ENCODE results near the gene SLC49A3.
"Not testable (repeated sequence)": the region's sequence is repeated elsewhere in the genome, so short reads cannot be mapped to it uniquely, and the experiment has no call there.

The SLC49A3 gene

DNA sequence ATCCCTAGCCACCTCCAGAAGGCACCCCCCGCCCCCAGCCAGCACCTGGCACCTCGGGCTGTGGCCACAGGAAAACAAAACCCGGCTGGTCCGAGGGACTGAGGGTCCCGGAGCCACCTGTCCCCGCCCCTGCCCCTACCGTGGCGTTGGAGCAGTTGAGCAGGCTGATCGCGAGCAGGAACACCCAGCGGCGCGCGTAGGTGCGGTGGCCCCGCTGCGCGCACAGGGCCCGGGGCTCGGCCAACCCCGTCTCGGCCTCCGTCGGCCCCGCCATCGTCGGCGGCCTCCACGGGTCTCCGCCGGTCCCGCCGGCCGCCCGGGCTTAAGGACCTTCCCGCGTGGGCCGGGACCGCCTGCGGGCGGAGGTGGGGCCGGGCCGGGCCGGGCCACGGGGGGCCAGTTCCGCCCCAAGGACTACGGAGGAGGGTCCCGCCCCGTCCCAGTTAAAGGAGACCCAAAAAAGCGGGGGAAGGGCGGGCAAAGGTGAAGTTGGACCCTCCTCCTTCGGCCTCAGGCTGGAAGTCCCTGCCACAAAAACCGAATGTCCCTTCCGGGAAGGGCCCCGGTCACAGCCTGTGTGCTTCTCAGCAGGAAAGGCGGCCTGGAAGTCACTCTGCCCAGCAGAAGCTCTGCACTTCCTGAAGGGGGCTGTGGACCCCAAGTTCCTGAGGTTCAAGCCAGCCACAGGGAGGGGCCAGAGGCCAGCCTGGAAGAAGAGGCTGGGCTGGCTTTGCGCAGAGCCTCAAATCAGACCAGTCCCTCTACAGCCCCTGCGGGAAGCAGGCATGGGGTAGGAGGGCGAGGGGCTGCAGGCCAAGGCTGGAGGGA, at the start of gene SLC49A3:
SLC49A3 (minus strand) TSS at position 298 of the 828 bp plus-strand sequence; CDS start at position 274, 24 bp downstream.
- no peak for FAIRE-seq
- no peak for DNase-seq (ENCODE audit: low spot score)

GRCh38 chr4:736561-736960, 47.6 kb upstream of the SLC49A3 start:
- not testable (repeated sequence) for FAIRE-seq; DNase-seq (ENCODE audit: low spot score)

DNA sequence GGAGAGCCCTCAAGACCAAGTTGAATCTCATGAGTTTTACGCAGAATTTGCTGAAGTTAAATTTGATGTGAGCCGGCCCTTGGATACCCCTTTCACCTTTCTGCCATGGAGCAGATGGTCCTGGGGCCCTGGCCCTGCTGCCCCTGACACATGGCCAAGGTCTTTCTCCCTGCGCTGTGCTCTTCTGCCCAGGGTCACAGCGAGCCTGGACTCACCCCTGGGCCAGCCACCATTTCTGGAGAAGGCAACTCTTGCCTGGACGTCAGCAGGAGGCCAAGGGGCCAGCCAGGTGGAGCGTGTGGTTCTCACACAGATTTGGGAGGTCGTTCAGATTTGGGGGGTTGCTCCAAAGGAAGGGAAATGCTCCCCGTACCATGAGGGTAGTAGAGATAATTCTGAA, 46.6 kb upstream of the SLC49A3 start:
- FAIRE-seq (no peak), DNase-seq (ENCODE audit: low spot score) (no peak)

GRCh38 chr4:734951-735350, 46.0 kb upstream of the SLC49A3 start:
- no peak for DNase-seq (ENCODE audit: low spot score)
- no peak for FAIRE-seq

GRCh38 chr4:734075-734474, 45.1 kb upstream of the SLC49A3 start:
- FAIRE-seq: no peak
- no peak for DNase-seq (ENCODE audit: low spot score)

DNA sequence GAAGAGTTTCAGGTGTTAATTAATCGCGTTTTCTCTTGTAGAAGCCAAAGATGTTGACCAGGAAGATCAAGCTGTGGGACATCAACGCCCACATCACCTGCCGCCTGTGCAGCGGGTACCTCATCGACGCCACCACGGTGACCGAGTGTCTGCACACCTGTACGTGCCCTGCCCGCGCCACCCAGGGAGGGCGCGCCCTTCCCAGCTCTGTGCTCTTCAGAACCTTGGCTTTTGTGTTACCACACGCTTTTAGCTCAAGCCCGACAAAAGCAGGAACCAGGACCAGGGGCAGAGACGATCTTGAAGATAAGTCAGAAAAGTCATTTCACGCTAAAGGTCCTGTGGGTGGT, 44.7 kb upstream of the SLC49A3 start:
- no peak for DNase-seq (ENCODE audit: low spot score)
- no peak for FAIRE-seq

DNA sequence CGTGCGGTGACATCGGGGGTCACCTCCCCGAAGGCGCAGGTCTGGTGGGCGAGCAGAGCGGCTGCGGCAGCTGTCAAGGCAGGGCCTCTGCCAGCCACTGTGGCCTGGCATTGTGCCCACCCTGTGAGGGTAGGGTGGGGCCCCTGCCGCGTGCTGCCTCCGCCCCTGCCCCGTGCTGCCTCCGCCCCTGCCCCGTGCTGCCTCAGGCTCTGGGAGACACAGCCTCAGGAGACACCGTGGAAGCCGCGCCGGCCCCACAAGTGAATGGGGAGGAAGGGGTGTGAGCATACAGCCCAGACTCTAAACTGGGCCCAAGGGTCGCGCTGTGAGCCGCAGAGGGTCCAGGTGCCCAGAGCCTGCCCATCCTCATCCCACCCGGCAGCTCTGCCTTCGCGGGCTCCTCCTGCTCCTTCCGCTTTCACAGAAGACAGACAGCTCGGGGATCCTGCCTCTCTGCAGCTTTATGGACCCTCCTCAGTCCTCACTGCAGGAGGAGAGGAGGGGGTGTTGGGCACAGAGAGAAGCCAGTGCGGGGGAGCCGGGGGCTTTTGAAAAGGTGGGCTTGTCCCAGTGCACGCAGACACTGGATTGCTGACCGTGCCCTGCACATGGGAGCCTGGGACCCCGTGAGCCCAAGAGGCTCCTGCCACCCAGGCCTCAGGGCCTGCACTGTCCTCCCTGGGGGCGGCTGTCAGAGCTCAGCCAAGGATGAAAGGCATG, 44.1 kb upstream of the SLC49A3 start:
- DNase-seq (ENCODE audit: low spot score): no peak
- no peak for FAIRE-seq

- FAIRE-seq (no peak), DNase-seq (ENCODE audit: low spot score) (no peak)
Measured at GRCh38 chr4:732486-732885, 43.5 kb upstream of the SLC49A3 start.

DNA sequence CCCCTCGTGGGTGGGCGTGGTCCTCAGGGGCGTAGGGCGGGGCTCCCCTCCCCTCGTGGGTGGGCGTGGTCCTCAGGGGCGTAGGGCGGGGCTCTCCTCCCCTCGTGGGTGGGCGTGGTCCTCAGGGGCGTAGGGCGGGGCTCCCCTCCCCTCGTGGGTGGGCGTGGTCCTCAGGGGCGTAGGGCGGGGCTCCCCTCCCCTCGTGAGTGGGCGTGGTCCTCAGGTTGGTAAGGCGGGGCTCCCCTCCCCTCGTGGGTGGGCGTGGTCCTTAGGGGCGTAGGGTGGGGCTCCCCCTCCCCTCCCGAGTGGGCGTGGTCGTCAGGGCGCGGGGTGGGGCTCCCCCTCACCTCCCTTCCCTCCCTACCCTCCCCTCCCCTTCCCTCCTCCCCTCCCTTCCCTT, 43.0 kb upstream of the SLC49A3 start:
- DNase-seq (ENCODE audit: low spot score); FAIRE-seq: not testable (repeated sequence)

GRCh38 chr4:730946-731904, 42.3 kb upstream of the SLC49A3 start:
- FAIRE-seq: not testable (repeated sequence)
- peak; percentile 17 for DNase-seq (ENCODE audit: low spot score)

- DNase-seq (ENCODE audit: low spot score): no peak
- FAIRE-seq: no peak
Measured at GRCh38 chr4:730511-730910, 41.6 kb upstream of the SLC49A3 start.

DNA sequence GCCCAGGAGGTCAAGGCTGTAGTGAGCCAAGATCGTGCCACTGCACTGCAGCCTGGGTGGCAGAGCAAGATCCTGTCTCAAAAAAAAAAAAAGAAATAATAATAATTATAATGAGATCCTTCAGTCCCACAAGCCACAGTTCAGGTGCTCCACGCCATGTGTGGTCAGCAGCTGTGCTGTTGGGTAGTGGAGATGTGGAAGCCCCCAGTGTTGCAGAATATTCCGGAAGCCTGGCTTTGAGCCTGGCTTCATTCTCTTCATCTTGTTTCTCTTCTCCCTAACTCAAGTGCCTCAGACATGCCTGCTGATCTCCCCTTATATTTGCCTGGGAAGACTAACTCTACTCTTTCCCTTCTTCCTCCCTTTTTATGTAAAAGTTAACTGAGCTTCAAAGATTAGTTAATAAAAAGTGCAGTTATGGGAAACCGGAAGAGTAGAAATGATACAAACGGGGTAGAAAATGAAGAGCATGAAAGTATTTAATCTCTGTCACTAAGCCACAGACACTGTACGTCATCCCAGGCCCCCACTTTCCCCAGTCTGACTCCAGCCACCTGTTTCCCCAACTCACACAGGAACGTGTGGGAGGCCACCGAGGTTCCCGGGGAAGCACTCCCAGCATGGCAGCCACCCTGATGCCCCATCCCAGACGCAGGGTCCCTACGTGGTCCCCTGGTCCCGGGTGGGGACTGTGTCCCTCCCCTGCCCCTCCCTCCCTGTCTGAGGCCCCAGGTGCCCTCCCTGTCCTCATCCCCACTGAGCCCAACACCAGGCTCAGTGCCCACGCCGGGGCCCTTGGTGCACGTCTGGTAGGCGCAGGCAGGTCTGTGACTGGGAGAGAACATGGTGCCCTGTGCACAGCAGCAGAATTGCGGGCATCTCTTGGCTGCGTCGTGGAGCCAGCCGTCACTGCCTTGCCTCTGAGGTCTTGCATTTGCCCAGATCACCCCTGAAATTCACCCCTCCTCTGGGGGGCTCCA, 40.7 kb upstream of the SLC49A3 start:
- DNase-seq (ENCODE audit: low spot score) (no peak), FAIRE-seq (no peak)

- FAIRE-seq: no peak
Measured at GRCh38 chr4:727576-727975, 38.6 kb upstream of the SLC49A3 start.

DNA sequence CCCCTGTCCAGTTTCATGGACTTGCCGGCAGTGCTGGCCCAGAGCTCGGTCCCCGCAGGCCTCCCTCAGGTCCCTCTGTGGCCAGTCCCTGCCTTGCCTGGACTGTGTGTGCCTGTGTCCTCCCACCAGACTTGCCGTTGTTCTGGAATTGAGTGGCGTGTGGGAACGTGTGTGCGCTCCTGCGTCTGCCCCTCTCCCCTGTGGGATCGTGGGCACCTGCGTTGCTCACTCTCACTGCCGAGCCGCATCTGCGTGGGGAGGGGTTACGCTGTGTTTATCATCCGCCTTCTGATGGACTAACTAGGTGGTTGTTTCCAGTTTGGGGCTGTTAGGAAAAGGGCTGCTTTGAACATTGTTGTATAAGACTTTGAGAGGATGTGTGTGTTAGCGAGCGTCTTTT, 37.9 kb upstream of the SLC49A3 start:
- no peak for FAIRE-seq
- DNase-seq (ENCODE audit: low spot score): no peak

More at GRCh38 chr4:727576-727975, 38.6 kb upstream of the SLC49A3 start:
- DNase-seq (ENCODE audit: low spot score): no peak

GRCh38 chr4:726235-726787, 37.4 kb upstream of the SLC49A3 start:
- DNase-seq (ENCODE audit: low spot score): no peak
- no peak for FAIRE-seq

GRCh38 chr4:725391-726234, 36.7 kb upstream of the SLC49A3 start:
- no peak for FAIRE-seq

DNA sequence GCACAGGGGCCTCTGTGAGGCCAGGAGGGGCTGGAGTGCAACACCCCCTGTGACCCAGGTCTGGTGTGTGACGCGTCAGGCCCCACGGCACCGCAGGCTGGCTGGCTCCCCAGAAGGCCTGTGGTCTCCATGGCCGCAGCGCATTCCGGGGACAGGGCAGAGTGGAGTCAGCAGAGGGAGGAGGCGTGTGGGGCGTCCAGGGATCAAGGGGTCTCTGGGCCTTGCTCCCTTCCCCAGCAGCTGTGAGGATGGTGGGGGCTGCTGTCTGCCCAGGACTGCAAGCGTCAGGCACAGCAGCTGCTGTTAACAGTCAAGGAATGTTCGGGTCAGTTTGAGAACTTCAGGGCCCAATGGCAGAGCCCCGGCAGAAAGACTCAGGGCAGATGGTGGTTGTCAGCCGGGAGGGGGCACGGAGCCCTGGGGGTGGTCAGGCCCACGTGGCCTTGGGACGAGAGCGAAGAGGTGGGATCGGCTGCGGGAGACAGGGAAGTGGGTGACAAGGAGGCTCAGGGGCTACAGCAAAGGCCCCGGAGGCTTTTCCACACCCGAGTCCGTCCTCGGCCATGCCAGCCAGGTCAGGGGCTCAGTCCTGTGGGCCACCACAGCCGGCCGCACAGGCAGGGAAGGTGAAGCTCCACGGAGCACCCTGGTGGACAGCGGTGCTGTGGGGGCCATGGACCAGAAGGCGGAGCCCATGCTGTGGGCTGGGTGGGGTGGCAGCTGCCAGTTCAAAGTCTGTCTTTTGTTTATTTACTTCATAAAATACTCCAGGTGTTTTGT, 35.0 kb upstream of the SLC49A3 start:
- FAIRE-seq: no peak
- DNase-seq (ENCODE audit: low spot score): no peak

More at GRCh38 chr4:725391-726234, 36.7 kb upstream of the SLC49A3 start:
- DNase-seq (ENCODE audit: low spot score): no peak

- FAIRE-seq (no peak), DNase-seq (ENCODE audit: low spot score) (no peak)
Measured at GRCh38 chr4:722851-723360, 34.0 kb upstream of the SLC49A3 start.
